Liver (tissue), 9 donors: ENCODE data around the gene CXCR4. TPM values are rescaled to one million over a fixed set of nuclear protein-coding genes. Genes with fewer than 3 reads are reported as not detected.
A peak's percentile ranks its signal among the peaks of the same experiment; 100 is the strongest.

ENCODE experiments used
- DNase-seq: peaks from one replicate; pipeline ENCODE4 v3.0.0-alpha.2; 2017; ENCODE audit warnings: low spot score
- H3K27ac ChIP-seq, 2 donors: one replicate each; pipeline ENCODE4 v1.7.0; 2013; ENCODE audit warnings: inconsistent platforms in 2 of 2, low read length in 2 of 2, control low read depth in 1 of 2, low read depth in 1 of 2, mild to moderate bottlenecking in 1 of 2
- H3K27me3 ChIP-seq, 4 donors: one replicate each; pipeline versions ENCODE4 v1.6.1 to v1.7.0; 2013; ENCODE audit warnings: low read length in 3 of 4, inconsistent platforms in 1 of 4, mild to moderate bottlenecking in 1 of 4, moderate library complexity in 1 of 4; ENCODE audit not compliant: control insufficient read depth in 4 of 4, insufficient read depth in 4 of 4
- H3K36me3 ChIP-seq, 4 donors: one replicate each; pipeline versions ENCODE4 v1.6.1 to v1.7.0; 2013; ENCODE audit warnings: low read length in 3 of 4, mild to moderate bottlenecking in 3 of 4, low read depth in 1 of 4, moderate library complexity in 1 of 4; ENCODE audit not compliant: control insufficient read depth in 4 of 4, insufficient read depth in 3 of 4
- H3K4me1 ChIP-seq, 4 donors: one replicate each; pipeline versions ENCODE4 v1.6.1 to v1.7.0; 2013; ENCODE audit warnings: low read length in 3 of 4, mild to moderate bottlenecking in 3 of 4, moderate library complexity in 1 of 4; ENCODE audit not compliant: control insufficient read depth in 4 of 4, insufficient read depth in 4 of 4
- H3K4me3 ChIP-seq, 3 donors: one replicate each; pipeline versions ENCODE4 v1.6.1 to v1.7.0; 2013; ENCODE audit warnings: low read length in 3 of 3, control low read depth in 1 of 3, low read depth in 1 of 3, mild to moderate bottlenecking in 1 of 3
- H3K9ac ChIP-seq, 2 donors: one replicate each; pipeline ENCODE4 v1.7.0; 2013; ENCODE audit warnings: low read length in 2 of 2, mild to moderate bottlenecking in 2 of 2, moderate library complexity in 2 of 2, control low read depth in 1 of 2, low read depth in 1 of 2
- H3K9me3 ChIP-seq, 4 donors: one replicate each; pipeline versions ENCODE4 v1.6.1 to v1.7.0; 2013; ENCODE audit warnings: low read length in 3 of 4; ENCODE audit not compliant: control insufficient read depth in 4 of 4
- ATF3 ChIP-seq: IDR thresholded peaks from 2 replicates; pipeline ENCODE4 v1.6.1; 2016; ENCODE audit warnings: antibody characterized with exemption
- EGR1 ChIP-seq, 2 donors: IDR thresholded peaks; 2 replicates each; pipeline ENCODE4 v1.6.1; 2016 to 2018; ENCODE audit warnings: antibody characterized with exemption in 2 of 2, low read depth in 2 of 2
- FOXA1 ChIP-seq: IDR thresholded peaks from 2 replicates; pipeline ENCODE4 v1.6.1; 2016; ENCODE audit warnings: antibody characterized with exemption
- FOXA2 ChIP-seq: IDR thresholded peaks from 2 replicates; pipeline ENCODE4 v1.6.1; 2016; ENCODE audit warnings: antibody characterized with exemption
- GABPA ChIP-seq, 2 donors: IDR thresholded peaks in 1 of 2; conservative IDR thresholded peaks in 1 of 2; 2 replicates each; pipeline ENCODE4 v1.6.1; 2016; ENCODE audit warnings: antibody characterized with exemption in 2 of 2, mild to moderate bottlenecking in 1 of 2, moderate library complexity in 1 of 2
- HNF4A ChIP-seq, 2 donors: conservative IDR thresholded peaks; 2 replicates each; pipeline ENCODE4 v1.6.1; 2016; ENCODE audit warnings: antibody characterized with exemption in 2 of 2, mild to moderate bottlenecking in 2 of 2
- HNF4G ChIP-seq: IDR thresholded peaks from 2 replicates; pipeline ENCODE4 v1.6.1; 2016; ENCODE audit warnings: antibody characterized with exemption
- JUND ChIP-seq, 2 donors: IDR thresholded peaks; 2 replicates each; pipeline ENCODE4 v1.6.1; 2016; ENCODE audit warnings: antibody characterized with exemption in 2 of 2
- MAX ChIP-seq: IDR thresholded peaks from 2 replicates; pipeline ENCODE4 v1.6.1; 2016; ENCODE audit warnings: antibody characterized with exemption
- NR2F2 ChIP-seq: IDR thresholded peaks from 2 replicates; pipeline ENCODE4 v1.6.1; 2016; ENCODE audit warnings: antibody characterized with exemption
- RAD21 ChIP-seq, 2 donors: IDR thresholded peaks; 2 replicates each; pipeline ENCODE4 v1.6.1; 2016; ENCODE audit warnings: antibody characterized with exemption in 2 of 2, mild to moderate bottlenecking in 2 of 2
- RXRA ChIP-seq, 2 donors: IDR thresholded peaks; 2 replicates each; pipeline ENCODE4 v1.6.1; 2017 to 2018; ENCODE audit warnings: antibody characterized with exemption in 2 of 2, mild to moderate bottlenecking in 1 of 2
- SP1 ChIP-seq: IDR thresholded peaks from 2 replicates; pipeline ENCODE4 v1.6.1; 2018; ENCODE audit warnings: antibody characterized with exemption, mild to moderate bottlenecking
- TAF1 ChIP-seq: conservative IDR thresholded peaks from 2 replicates; pipeline ENCODE4 v1.6.1; 2016; ENCODE audit warnings: antibody characterized with exemption, mild to moderate bottlenecking
- YY1 ChIP-seq: IDR thresholded peaks from 2 replicates; pipeline ENCODE4 v1.6.1; 2016; ENCODE audit warnings: antibody characterized with exemption, mild to moderate bottlenecking
- ZBTB33 ChIP-seq: IDR thresholded peaks from 2 replicates; pipeline ENCODE4 v1.6.1; 2016; ENCODE audit warnings: antibody characterized with exemption
- WGBS: extraction: QIAGEN DNeasy Blood & Tissue Kit; methylation state at CpG from one replicate; pipeline ENCODE4 v1.1.7; 2013; 5-methylcytosine and 5-hydroxymethylcytosine counted together
- polyA plus RNA-seq, 2 donors: library from polyadenylated mRNA; stranded (reverse) in 1 of 2; unstranded in 1 of 2; fragments of 200-250 nt in 1 of 2; fragments of >200 nt in 1 of 2; fragmentation: Nextera tagmentation in 1 of 2; extraction: Ambion mirVana in 1 of 2; gene quantifications; one replicate each; pipeline versions ENCODE4 v1.2.1 to v1.2.3, GENCODE V29; 2013 to 2015
- total RNA-seq, 2 donors: library from RNA; depleted of rRNA; stranded (reverse); fragments of >200 nt; gene quantifications; one replicate each; pipeline ENCODE4 v1.2.3, GENCODE V29; 2014
- TF ChIP-seq, protein P1 (sequence below): fragments of 150-350 bp; IDR thresholded peaks from 2 replicates; pipeline ENCODE4 v1.5.1; 2017; ENCODE audit warnings: improper control_type of control experiment, low read depth, low read length; ENCODE audit not compliant: missing input control
- donor health status: healthy.
- donor health status: healthy.
- donor health status: healthy.
- donor health status: healthy.
- donor health status: healthy.

Gene CXCR4
- total and polyA plus RNA-seq, 4 donors = 5.0 to 9.0 (median 6.1) TPM

DNA sequence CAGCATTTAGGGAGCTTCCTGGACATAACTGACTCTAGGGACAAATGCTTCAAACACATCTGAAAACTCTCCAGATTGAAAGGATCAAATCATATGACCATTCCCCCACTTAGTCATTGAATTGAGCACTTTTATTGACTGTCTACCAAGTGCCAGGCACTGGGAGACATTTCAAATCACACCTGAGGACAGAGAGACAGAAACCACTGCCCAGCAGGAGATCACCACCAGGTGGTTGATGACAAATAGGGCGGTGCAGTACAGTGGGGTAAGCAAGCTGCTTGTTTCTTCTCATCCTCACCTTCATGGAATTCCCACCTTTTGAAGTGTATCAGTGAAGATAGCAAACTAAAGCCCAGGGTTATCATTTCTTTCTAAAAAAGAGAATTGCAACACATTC lies 19.0 kb upstream of the CXCR4 start:
- 53% methylated on average over 1 of the region's 1 CpG for WGBS
- H3K36me3 ChIP-seq = no peaks in the 10 kb centered on the region
- no peak for TF ChIP-seq NR2F2
- TF ChIP-seq RAD21 (IDR thresholded peaks at IDR 0.05) = no peak
- H3K27ac ChIP-seq = peak overlapping the region in 1 of 2 donors; percentile 6
- H3K9ac ChIP-seq = peak overlapping the region in 1 of 2 donors; percentile 48
- H3K4me3 ChIP-seq = no peak overlapping the region
- H3K27me3 ChIP-seq = peaks cover 0 to 5% (median 0%) of the 10 kb centered on the region in 4 donors
- DNase-seq = no peak
- H3K9me3 ChIP-seq = no peaks in the 10 kb centered on the region
- H3K4me1 ChIP-seq = no peaks in the 10 kb centered on the region

DNA sequence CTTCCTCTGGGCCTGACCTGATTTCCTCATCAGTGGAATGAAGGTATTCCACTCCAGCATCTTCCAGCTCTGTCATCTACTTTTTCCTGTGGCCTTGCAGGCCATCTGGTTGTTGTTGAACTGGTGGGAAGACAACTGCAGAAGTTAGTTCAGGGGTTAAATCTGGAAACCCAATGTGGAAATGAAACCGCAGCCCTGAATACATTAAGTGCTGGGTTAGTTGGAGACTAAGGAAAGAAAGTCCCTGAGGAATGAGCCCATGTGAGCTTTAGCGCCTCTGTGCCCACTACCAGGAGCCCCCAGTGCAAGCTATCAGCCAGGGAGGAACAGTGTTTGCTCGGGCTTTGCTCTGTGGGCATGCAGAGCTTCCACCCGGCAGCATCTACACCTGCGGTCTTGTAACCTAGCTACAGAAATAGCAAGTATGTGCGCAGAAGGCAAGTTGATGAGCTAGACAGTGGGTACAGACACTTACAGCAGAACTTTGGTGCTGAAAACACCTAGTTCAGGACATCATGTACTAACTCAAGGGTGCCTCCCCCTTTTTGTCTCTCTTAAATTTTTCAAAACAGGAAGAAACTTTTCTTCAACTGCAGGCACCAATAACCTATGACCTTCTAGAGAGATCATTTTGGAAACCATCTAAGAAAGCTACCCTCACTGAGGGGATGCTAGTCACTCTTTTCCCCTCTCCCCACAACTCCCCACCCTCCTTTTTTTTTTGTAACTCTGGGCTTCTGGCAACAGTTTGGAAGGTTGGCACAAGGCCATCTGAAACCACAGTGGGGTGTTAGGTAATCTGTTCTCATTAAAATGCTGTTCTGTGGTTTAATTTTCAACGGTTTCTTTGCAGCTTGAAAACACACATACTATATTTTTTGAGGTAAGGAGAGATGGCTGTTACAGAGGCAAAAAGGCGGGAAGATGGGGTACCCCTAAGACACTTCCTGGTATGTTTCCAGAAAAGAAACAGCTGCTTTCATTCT lies 18.3 kb upstream of the CXCR4 start:
- H3K9me3 ChIP-seq = no peaks in the 10 kb centered on the region
- H3K4me1 ChIP-seq = no peaks in the 10 kb centered on the region
- no peaks in the 10 kb centered on the region for H3K36me3 ChIP-seq
- peak overlapping the region; percentile 9 to 43 for H3K27ac ChIP-seq
- H3K27me3 ChIP-seq = no peaks in the 10 kb centered on the region
- no peak for DNase-seq
- no peak overlapping the region for H3K4me3 ChIP-seq
- TF ChIP-seq TAF1 (no peak), FOXA1 (no peak), SP1 (peak; percentile 75), ATF3 (no peak), RAD21 (IDR thresholded peaks at IDR 0.05) (peak; percentile 5 to 21)
- H3K9ac ChIP-seq = peak overlapping the region in 1 of 2 donors; percentile 48
- 62% methylated on average over 8 of the region's 8 CpGs for WGBS

GRCh38 chr2:136135462-136135861 lies 17.5 kb upstream of the CXCR4 start:
- H3K27ac ChIP-seq = peak overlapping the region in 1 of 2 donors; percentile 43
- peak overlapping the region in 1 of 2 donors; percentile 28 for H3K9ac ChIP-seq
- TF ChIP-seq GABPA (IDR thresholded peaks at IDR 0.05 in 1 of 2, conservative IDR thresholded peaks at IDR 0.05 in 1 of 2) (no peak), RXRA (IDR thresholded peaks at IDR 0.05) (no peak), YY1 (no peak), JUND (IDR thresholded peaks at IDR 0.05) (no peak), ATF3 (no peak), EGR1 (IDR thresholded peaks at IDR 0.05; ENCODE audit: low read depth in 2 of 2) (no peak)
- no peaks in the 10 kb centered on the region for H3K27me3 ChIP-seq
- no peak overlapping the region for H3K4me3 ChIP-seq
- H3K36me3 ChIP-seq = no peaks in the 10 kb centered on the region
- DNase-seq = no peak
- no peaks in the 10 kb centered on the region for H3K4me1 ChIP-seq
- no peaks in the 10 kb centered on the region for H3K9me3 ChIP-seq

DNA sequence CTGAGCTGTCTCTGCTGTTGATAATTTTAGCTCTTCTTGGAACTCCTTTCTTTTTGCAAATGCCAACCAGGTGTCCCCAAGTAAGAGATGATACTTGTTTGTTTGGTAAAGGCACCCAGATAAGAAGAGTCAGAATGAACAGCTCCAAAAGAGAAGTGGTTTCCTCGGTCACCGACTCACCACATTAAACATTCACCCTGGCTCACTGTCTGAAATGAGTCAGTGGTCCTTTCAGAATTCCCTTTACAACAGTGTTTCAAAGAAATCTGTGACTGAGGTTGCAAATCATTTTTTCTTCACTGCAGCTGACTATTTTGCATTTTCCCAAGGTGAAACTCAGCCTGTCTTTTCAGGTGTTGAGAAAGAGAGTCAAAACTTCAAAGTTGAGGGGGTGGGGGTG lies 16.2 kb upstream of the CXCR4 start:
- 43% methylated on average over 2 of the region's 2 CpGs for WGBS
- Histone ChIP-seq H3K27me3 (peaks cover 0 to 2% (median 0%) of the 10 kb centered on the region in 4 donors), H3K9me3 (no peaks in the 10 kb centered on the region), H3K9ac (no peak overlapping the region), H3K27ac (no peak overlapping the region), H3K36me3 (no peaks in the 10 kb centered on the region), H3K4me3 (no peak overlapping the region), H3K4me1 (no peaks in the 10 kb centered on the region)
- DNase-seq = no peak
- TF ChIP-seq HNF4G (no peak), MAX (no peak), SP1 (no peak), TAF1 (no peak), HNF4A (conservative IDR thresholded peaks at IDR 0.05) (no peak), ZBTB33 (no peak), FOXA2 (no peak), YY1 (no peak), ATF3 (no peak), RAD21 (IDR thresholded peaks at IDR 0.05) (no peak), EGR1 (IDR thresholded peaks at IDR 0.05; ENCODE audit: low read depth in 2 of 2) (no peak), GABPA (IDR thresholded peaks at IDR 0.05 in 1 of 2, conservative IDR thresholded peaks at IDR 0.05 in 1 of 2) (no peak), RXRA (IDR thresholded peaks at IDR 0.05) (no peak)
- TF ChIP-seq, protein P1, sequence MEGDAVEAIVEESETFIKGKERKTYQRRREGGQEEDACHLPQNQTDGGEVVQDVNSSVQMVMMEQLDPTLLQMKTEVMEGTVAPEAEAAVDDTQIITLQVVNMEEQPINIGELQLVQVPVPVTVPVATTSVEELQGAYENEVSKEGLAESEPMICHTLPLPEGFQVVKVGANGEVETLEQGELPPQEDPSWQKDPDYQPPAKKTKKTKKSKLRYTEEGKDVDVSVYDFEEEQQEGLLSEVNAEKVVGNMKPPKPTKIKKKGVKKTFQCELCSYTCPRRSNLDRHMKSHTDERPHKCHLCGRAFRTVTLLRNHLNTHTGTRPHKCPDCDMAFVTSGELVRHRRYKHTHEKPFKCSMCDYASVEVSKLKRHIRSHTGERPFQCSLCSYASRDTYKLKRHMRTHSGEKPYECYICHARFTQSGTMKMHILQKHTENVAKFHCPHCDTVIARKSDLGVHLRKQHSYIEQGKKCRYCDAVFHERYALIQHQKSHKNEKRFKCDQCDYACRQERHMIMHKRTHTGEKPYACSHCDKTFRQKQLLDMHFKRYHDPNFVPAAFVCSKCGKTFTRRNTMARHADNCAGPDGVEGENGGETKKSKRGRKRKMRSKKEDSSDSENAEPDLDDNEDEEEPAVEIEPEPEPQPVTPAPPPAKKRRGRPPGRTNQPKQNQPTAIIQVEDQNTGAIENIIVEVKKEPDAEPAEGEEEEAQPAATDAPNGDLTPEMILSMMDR = no peak
